Activated gamma-delta T cell (primary cell): ENCODE measurements around the gene HOXC4.
"Not testable (repeated sequence)": the region's sequence is repeated elsewhere in the genome, so short reads cannot be mapped to it uniquely, and the experiment has no call there.

Source experiments
- DNase-seq: peaks from one replicate; lab custom pipeline; 2025; lab: John Stamatoyannopoulos, UW

The HOXC4 gene

DNA sequence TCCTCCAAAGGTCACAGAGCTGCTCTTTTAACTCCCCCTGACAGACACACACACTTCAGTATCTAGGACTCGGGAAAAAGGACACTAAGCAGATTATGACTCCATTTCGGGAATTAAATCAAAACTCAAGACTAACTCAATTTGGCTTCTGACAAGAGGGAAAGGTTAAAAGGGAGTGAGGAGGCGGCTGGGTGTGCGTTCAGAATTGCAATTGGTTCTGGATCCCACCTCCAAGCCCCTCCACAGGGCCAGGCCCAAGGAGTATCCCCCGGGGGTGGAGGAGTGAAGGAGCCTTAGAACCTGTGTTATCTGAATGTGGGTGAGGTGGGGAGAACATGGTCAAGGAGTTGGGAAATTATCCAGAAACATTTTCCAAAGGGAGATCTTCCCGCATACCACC lies 35.8 kb downstream of the HOXC4 start:
- DNase-seq: not testable (repeated sequence)

DNA sequence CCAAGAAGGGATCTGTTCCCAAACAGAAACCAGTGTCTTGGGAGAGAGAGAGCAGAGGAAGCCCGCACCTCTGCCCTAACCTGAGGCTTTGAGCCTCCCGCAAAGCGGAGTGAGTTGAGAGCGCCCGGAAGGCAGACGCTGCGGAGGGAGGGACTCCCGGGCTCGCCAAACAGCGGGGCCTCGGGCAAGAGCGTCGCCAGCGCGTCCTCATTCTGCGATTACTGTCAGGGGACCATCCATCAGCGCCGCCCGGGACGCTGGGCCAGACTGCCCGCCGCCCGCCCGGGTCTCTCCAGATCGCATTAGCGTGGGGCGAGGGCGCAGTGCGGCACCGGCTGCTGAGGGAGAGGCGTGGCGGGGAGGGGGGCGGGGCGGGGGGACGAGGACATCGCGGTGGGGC lies 36.7 kb downstream of the HOXC4 start:
- not testable (repeated sequence) for DNase-seq

DNA sequence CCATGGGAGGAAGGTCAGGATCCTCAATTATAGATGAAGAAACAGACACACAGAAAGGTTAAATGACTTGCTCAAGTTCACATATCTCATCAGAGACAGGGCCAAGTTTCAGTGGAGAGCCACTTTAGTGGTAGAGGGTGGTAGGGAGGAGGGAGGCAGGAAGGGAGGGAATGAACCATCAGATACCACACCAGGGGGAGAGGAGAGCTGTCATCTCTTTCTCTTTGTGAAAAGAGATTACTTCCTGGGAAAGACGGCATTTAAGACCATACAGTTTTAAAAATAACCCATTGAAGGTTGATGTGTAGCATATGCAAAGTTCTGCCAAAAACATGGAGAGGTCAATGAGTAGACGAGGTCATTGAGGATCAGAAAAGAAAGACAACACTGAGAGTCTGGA lies 39.3 kb downstream of the HOXC4 start:
- DNase-seq: not testable (repeated sequence)

DNA sequence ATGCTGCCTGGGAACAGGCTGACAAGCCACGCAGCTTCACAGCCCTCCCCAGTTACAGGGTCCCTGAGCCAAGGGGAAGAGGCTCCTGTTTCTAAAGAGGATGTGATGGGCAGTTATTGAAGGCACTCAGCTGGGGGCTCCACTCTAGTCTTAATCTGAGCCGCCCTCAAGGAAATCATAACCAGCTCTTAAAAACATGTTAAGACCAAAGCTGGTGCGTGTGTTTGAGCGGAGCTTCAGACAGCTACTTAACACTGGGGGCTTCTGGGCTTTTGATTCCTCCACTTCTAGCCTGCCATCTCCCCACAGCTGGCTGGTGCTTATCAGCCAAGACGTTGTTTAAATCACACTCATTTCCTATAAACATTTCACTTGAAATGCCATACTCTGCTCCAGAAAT lies 42.3 kb downstream of the HOXC4 start:
- DNase-seq: not testable (repeated sequence)

DNA sequence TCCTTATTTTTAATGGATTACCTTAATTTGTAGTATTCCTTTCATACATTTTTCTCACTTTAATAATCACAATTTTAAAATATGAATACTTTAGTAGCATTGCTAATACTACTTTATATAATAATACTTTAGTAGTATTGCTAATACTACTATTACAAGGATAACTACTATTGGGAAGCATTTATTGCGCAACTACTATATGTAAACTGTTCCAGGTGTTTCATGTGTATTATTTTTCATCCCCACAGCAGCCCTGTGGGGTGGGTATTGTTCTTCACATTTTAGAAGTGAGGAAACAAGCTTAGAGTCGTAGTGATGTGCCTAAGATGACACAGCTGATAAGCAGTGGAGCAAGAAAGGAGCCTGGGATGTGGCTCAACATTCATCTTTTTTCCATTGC lies 45.0 kb downstream of the HOXC4 start:
- not testable (repeated sequence) for DNase-seq

DNA sequence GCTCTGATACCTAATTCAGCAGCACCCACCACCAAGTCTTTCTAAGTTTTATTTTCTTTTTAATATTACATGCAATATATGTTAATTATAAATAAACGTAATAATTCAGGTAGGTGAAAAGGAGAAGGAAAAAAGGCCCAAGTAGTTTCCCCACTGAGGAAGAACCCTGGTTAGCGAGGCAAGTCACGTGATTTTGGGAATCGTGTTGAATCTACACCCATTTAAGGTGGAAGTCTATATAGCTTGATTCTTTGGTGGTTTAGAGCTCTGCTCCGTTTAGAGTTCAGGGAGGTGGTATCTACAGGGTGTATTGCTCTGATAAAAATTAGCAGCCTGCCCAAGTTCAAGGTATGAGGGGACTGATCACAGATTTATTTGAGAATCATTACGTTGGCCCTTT lies 47.0 kb downstream of the HOXC4 start:
- not testable (repeated sequence) for DNase-seq

DNA sequence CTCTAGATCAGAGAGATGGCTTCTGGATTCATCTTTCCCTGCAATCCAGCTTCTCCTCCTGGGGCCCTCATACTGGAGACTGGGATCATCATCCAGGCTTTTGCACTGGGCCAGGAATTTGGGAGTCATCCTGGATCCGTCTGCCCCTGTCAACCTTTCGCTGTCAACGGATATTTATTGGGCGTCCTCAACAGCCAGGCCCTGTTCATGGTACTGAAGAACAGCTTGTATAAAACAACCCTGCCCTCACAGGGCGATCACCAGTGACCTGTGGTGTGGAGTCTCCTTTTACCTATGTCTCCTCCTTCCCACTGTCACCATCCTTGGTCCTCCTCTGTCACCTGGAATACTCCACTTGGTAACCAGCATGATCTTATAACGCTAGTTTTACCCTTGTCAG lies 48.6 kb downstream of the HOXC4 start:
- not testable (repeated sequence) for DNase-seq

DNA sequence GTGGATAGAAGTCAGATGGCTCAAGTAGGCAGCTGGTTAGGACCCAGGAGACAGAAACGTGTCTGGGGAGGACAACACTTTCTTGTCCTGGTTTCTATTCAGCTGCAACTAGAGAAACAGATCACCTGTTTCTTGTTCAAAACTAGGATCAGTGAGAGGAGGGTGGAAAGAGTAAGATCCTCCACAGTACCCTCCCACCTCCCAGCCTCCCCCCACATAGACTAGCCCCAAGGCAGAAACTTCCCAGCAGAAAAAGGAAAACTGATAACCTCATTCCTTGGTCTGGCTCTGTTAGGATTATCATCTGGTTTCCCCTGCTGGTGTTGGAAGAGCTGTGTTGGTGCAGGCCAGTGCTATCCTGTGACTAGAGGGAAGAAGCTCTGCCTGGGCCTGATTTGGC lies 50.2 kb downstream of the HOXC4 start:
- not testable (repeated sequence) for DNase-seq
